GM18508 (cell line): ENCODE measurements around the gene PSG6.
"Not testable (repeated sequence)": the region's sequence is repeated elsewhere in the genome, so short reads cannot be mapped to it uniquely, and the experiment has no call there.

Experiments used
- ATAC-seq: cut with Tn5 transposase; IDR thresholded peaks from one replicate; pipeline ENCODE4 v1.9.1; 2021; ENCODE audit warnings: moderate number of reproducible peaks; ENCODE audit not compliant: insufficient read depth, unreplicated experiment

PSG6 gene

GRCh38 chr19:42912941-42913340, 4.8 kb downstream of the PSG6 start:
- ATAC-seq, result not testable (repeated sequence)

- ATAC-seq, result not testable (repeated sequence)
Observed at GRCh38 chr19:42911731-42912130, 6.0 kb downstream of the PSG6 start.

DNA sequence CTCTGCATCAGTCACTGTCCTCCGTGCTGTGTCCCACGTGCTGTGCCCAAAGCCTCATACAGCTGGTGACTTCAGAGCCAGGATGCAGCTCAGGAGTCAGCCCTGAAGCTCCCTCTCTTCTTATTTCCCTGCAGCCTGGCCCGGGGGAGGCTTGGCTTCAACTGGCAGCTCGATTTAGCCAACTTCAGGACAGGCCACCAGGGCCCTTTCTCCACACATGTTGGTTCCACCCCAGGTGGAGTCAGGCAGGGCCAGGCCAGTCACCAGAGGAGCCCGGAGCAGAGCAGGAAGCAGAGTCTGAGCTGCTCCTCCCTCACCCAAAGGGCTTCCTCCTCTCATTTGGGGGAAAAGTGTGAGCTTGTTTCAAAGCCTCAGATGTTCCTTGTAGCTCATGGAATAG, 11.5 kb downstream of the PSG6 start:
- ATAC-seq, result not testable (repeated sequence)

GRCh38 chr19:42900561-42900960, 17.1 kb downstream of the PSG6 start:
- ATAC-seq, result not testable (repeated sequence)

DNA sequence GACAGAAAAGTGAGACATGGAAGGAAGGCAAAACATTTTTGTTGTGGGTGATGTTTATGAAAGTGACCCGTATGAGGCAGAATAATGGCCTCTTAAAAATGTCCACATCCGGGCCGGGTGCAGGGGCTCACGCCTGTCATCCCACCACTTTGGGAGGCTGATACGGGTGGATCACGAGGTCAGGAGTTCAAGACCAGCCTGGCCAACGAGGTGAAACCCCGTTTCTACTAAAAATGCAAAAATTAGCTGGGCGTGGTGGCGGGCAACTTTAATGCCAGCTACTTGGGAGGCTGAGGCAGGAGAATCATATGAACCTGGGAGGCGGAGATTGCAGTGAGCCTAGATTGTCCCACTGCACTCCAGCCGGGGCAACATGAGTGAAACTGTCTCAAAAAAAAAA, 18.0 kb downstream of the PSG6 start:
- not testable (repeated sequence) for ATAC-seq

DNA sequence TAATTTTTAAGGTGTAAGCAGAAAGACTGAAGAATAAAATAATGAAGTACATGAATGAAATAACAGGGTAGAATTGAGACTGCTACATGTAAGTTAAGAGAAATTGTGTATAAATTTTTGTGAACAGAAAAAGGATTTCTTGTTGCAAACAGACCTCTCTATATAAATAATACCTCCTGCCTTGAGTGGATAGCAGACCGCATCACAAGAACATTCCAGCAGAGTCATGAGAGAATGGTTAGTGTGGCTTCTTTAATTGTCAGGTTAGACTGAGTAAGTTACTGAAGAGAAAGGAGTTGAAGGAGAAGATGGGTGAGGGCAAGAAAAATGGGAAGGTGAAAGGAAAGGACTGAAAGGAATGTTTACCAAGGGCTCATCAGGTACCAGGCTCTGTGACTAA, 18.6 kb downstream of the PSG6 start:
- not testable (repeated sequence) for ATAC-seq

DNA sequence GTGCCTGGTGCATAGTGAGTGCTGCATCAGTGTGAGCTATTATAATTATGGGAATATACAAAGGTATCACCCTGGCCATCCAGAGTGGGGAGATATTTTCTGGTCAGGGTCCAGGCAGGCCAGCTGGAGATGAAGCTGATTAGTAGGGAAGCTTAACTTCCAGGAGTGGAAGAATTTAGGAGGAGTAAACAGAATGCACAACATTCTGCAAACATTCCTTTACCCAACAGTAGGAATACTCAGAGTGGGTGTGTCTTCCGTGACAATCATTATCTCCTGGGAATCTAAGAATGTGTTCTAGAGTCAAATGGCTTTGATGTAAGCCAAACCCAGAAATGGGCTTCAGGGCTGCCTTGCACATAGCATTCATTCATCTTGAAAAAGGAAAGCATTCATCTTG, 19.0 kb downstream of the PSG6 start:
- not testable (repeated sequence) for ATAC-seq

- ATAC-seq, result not testable (repeated sequence)
Observed at GRCh38 chr19:42897729-42898128, 20.0 kb downstream of the PSG6 start.

DNA sequence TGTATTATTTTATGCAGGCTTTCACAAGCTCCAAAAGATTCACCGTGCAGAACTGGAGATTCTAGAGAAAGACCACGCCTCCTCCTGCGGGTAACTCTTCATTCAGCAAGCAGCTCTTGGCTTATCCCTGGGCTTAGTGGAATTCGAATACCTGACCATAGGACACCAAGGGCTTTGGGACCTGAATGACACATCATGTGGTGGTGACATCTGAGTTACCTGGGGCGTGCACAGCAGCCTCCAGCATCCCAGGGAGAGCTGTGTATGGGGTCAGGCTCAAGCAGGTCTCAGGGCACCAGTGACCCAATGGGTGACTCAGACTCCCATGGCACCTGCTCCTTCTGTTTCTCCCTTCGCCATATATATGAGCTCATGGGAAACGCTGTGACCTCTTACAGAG, 27.2 kb downstream of the PSG6 start:
- ATAC-seq, result not testable (repeated sequence)

GRCh38 chr19:42887876-42888445, 29.7 kb downstream of the PSG6 start:
- not testable (repeated sequence) for ATAC-seq

DNA sequence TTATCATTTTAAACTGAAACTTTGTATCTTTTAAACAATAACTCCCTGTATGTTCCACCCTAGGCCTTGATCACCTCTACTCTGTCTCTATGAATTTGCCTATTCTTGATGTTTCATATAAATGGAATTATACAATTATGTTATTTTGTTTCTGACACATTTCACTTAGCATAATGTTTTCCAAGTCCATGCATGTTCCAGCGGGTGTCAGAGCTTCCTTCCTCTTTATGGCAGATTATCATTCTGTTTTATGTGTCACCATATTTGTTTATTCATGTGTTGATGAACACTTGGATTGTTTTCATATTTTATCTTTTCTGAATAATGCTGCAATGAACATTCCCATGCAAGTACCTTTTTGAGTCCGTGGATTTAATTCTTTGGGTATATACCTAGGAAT, 35.0 kb downstream of the PSG6 start:
- ATAC-seq, result not testable (repeated sequence)

DNA sequence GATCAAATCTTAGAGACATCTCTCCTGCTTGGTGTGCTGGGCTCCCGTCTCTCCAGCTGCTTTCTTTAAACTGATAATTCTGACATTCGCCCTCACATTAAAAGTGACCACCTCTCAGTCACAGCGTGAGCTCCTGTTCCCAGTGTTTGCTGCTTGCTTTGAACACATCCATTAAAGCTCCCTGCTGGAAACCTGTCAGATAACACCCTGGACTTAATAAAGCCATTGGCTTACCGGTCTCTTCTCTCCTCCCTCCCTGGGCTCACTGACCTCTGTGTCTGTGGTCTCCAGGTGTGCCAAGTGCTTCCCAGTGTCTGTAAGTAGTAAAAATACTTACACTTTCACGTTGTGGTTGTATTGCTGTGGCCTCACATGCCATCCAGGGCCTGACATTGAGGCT, 35.7 kb downstream of the PSG6 start:
- ATAC-seq, result not testable (repeated sequence)

DNA sequence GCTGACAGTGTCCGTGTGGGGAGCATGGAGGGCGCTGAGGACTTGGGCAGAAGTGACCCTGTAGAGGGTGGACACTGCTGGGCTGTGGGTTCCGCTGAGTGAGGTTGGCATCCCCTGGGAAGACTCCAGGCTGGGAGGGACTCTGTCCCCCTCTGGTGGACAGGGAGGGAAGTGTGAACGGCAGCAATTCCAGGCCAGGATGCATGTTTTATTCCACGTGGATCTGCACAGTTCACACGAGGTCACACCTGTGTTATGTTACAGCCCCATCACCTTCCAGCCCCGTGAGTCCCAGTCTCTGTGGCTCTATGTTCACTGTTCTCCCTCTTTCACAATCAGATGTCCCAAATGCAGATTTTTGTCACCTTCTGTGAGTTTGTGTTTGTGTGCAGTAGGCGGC, 36.4 kb downstream of the PSG6 start:
- not testable (repeated sequence) for ATAC-seq

- not testable (repeated sequence) for ATAC-seq
Observed at GRCh38 chr19:42880621-42881020, 37.1 kb downstream of the PSG6 start.

- ATAC-seq, result no peak
Observed at GRCh38 chr19:42879613-42880012, 38.1 kb downstream of the PSG6 start, which contains the start of gene PSG1. Gene PSG1, minus strand, starts transcription at chr19:42879713. Its CDS starts 132 bp downstream, at chr19:42879581.

DNA sequence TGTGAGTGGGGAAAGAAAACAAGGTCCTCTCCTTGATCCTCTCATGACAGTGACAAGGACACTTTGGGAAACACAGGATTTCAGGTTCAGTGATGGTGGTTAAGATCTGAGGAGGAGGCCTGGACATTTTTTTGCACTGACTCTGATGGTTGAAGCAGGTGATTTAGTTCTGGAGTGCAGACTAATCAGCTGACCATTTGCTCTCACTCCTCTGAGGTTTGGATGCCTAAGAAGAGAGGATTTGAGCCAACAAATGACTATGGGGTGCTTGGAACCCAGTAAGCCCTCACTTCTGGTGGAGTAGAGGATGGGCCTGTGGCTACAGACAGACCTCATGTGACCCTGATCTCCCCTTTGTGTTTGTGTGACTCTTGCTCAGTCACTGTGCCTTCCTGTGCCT, 41.1 kb downstream of the PSG6 start:
- not testable (repeated sequence) for ATAC-seq

GRCh38 chr19:42875881-42876280, 41.8 kb downstream of the PSG6 start:
- not testable (repeated sequence) for ATAC-seq

DNA sequence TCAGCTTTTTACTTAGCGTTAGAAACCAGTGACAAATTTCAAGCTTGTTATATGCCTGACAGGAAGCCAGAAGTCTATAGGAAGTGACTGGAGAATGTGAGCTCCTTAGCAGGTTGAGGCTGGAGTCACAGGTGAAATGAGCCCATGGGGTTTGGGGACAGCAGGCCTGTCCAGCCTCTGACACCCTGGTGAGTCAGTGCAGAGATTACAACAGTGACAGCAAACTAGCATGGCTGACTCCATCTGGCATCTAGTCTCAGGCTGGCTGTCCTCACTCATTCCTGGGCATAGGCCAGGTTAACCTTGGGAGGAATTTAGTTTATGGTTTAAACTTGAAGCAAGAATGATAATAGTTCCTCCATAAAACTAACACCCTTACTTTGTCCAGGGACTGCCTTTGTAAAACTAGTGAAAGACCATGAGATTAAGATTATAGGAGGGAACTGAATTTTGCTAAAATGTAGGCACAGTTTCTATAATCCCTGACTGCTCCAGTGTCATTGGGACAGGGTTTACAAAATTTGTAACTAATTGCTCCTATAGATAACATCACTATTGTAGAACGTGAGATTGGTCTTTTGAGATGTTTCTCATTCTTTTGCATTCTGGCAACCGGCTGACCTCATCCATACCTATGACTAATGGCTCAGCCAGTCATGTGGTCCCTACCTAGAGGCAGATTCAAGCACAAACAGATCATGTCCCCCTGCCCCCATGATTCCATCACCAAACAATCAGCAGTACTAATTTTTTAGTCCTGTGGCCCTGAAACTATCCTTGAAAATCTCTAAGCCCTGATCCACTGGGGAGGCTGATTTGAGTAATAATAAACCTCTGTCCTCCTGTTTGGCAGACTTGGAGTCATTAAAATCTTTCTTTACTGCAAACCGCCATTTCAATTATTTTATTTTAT, 42.5 kb downstream of the PSG6 start:
- not testable (repeated sequence) for ATAC-seq

- not testable (repeated sequence) for ATAC-seq
Observed at GRCh38 chr19:42874136-42874535, 43.6 kb downstream of the PSG6 start.

GRCh38 chr19:42872608-42873007, 45.1 kb downstream of the PSG6 start:
- ATAC-seq, result no peak

DNA sequence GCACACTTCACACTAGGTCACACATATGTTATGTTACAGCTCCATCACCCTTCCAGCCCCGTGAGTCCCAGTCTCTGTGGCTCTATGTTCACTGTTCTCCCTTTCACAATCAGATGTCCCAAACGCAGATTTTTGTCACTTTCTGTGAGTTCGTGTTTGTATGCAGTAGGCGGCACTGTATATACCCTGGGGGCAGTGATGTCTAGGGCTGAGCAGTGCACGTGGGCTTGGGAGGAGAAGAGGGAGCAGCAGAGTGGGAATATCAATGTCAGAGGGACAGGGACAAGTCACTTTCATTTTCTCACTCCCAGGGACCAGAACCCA, 60.2 kb downstream of the PSG6 start:
- no peak for ATAC-seq
